Inferior parietal cortex (tissue), 1 donor: ENCODE data around the gene RSKR.
"Not testable (repeated sequence)": the region's sequence is repeated elsewhere in the genome, so short reads cannot be mapped to it uniquely, and the experiment has no call there.

Source experiments
- DNase-seq: peaks from one replicate; pipeline ENCODE4 v3.0.0-alpha.2; 2016; ENCODE audit errors: extremely low spot score

Gene RSKR

DNA sequence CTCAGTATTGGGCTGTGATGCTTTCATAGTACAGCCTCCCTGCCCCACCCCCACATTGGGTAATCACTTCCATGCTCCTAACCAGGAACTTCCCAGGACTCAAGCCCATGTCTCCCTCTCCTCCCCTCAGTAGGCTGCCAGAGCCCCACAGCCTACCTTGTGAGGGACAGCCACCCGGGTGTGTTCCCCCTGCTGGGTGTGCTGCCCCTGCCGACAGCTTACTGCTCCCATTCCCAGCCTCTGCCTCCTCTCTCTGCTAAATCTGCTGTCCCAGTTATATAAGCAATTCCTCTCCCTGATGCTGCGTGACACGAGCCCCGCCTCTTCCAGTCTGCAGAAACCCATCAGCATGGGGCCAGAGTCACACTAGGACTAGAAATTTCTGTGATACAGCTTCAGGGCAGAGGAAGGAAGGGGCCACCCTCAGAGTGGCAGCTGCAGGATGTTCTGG, at the start of gene RSKR:
RSKR (minus strand) TSS at position 255 of the 451 bp plus-strand sequence; CDS start at position 231, 24 bp downstream.
- DNase-seq: peak; percentile 63

DNA sequence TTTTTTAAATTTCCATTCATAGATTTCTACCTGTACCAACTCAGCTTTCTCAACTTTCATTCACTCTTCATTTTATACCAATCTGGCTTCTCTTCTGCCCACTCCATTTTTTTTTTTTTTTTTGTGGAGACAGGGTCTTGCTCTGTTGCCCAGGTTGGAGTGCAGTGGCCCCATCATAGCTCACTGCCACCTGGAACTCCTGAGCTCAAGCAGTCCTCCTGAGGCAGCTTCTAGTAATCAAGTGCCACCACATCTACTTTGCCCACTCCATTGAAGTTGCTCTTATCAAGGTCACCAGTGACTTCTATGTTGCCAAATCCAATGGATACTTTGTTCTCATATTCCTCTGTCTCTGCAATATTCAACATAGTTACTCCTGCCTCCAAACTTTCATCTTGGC, 49.7 kb upstream of the RSKR start:
- no peak for DNase-seq

- DNase-seq: no peak
Measured at GRCh38 chr17:28662527-28662829, 48.5 kb upstream of the RSKR start.

GRCh38 chr17:28661635-28662526, 47.9 kb upstream of the RSKR start, which contains the start of the genes SDF2 and SUPT6H:
TSS of gene SDF2 (minus strand) at chr17:28661906. CDS start at chr17:28661876, 30 bp downstream.
TSS of gene SUPT6H (plus strand) at chr17:28662205. CDS start at chr17:28673402, 11,197 bp downstream.
- peak; percentile 96 for DNase-seq

DNA sequence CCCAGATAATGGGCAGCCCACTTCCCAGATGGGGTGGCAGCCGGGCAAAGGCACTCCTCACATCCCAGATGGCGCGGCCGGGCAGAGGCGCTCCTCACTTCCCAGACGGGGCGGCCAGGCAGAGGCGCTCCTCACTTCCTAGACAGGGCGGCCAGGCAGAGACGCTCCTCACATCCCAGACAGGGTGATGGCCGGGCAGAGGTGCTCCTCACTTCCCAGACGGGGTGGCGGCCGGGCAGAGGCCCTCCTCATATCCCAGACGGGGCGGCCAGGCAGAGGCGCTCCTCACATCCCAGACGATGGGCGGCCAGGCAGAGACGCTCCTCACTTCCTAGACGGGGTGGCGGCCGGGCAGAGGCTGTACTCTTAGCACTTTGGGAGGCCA, 45.5 kb upstream of the RSKR start:
- not testable (repeated sequence) for DNase-seq

DNA sequence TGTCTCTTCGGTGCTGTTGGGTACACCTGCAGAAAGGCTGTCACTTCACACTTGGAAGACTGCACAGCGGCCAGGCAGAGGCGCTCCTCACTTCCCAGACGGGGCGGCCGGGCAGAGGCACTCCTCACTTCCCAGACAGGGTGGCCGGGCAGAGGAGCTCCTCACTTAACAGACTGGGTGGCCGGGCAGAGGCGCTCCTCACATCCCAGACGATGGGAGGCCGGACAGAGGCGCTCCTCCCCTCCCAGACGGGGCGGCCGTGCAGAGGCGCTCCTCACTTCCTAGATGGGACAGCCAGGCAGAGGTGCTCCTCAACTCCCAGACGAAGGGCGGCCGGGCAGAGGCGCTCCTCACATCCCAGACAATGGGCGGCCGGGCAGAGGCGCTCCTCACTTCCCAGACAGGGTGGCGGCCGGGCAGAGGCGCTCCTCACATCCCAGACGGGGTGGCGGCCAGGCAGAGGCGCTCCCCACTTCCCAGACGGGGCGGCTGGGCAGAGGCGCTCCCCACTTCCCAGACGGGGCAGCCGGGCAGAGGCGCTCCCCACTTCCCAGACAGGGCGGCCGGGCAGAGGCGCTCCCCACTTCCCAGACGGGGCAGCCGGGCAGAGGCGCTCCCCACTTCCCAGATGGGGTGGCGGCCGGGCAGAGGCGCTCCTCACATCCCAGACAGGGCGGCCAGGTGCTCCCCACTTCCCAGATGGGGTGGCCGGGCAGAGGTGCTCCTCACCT, 44.9 kb upstream of the RSKR start:
- DNase-seq: not testable (repeated sequence)

GRCh38 chr17:28658342-28658741, 44.4 kb upstream of the RSKR start:
- not testable (repeated sequence) for DNase-seq

DNA sequence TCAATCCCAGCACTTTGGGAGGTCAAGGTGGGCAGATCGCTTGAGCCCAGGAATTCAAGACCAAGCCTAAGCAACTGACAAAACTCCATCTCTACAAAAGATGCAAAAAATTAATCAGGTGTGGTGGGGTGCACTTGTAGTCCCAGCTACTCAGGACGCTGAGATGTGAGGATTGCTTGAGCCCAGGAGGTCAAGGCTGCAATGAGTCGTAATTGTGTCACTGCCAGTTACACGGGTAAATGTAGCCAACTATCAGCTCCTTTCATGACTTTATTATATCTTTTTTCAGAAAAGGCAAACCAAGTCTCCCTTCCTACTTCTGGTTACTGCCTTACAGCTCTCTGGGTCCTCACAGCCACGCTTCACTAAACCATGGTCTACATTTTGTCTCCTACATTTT, 43.8 kb upstream of the RSKR start:
- DNase-seq: no peak

- no peak for DNase-seq
Measured at GRCh38 chr17:28655160-28655559, 41.2 kb upstream of the RSKR start.

DNA sequence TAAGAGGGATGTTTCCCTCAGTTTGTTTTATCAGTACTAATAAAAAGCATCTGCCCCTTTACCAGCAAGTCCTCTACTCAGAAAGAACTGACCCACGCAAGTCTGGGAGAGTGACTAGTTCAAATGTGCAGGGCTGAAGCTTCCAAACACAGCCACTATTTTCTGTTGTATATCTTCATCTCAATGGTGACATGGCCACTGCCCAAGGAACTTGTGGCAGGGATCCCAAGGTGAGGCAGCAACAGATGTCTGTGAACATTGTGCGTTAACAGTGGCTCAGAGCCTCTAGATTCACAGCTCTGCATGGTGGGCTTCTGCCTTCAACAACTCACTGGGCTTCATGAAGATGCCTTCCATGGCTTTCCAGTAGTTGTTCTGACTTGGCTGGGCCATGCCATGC, 34.7 kb upstream of the RSKR start:
- DNase-seq: no peak

GRCh38 chr17:28646039-28646754, 32.2 kb upstream of the RSKR start:
- no peak for DNase-seq

GRCh38 chr17:28645576-28645939, 31.6 kb upstream of the RSKR start:
- DNase-seq: no peak

GRCh38 chr17:28644787-28645575, 31.0 kb upstream of the RSKR start, which contains the start of gene BLTP2:
TSS of gene BLTP2 (minus strand) at chr17:28645158. CDS start at chr17:28645056, 102 bp downstream.
- DNase-seq: peak; percentile 94

DNA sequence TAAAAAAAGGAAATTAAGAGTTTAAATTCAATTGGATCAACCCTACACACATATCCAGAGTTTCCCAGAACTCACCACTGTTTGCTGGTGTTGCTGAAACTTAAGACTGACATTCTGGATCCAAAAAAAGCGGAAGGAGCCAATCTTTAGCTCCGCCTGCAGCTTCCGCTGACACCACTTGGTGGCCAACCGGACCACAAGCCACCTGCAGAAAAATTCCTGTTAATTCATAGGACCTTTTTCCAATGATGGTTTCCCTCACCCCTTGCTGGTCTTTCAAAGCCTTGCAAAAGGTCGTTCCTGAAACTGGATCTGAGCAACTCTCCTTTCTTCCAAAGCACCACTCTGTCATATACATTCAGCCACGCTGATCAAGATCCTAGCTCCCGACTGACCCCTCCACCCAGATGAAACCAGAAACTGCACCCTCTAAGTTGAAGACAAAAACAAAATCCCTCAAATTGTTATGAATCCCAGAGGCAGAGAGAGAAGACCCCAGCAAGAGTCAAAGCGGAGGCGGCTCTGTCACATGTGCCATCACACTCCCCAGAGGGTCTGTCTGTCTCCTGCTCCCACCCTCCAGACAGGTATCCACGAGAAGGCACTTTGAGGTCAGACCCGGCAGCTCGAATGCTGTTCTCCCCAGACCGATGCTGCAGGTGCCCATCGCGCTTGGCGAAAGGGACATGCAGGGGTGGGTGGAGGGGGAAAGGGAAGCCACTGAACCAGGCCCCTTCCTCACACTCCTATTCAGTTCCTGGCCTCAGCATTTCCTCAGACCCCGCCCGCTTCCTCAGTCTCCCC, 30.2 kb upstream of the RSKR start:
- no peak for DNase-seq

GRCh38 chr17:28641579-28641978, 27.6 kb upstream of the RSKR start:
- DNase-seq: no peak

- DNase-seq: no peak
Measured at GRCh38 chr17:28635506-28635905, 21.5 kb upstream of the RSKR start.

GRCh38 chr17:28634206-28634865, 20.4 kb upstream of the RSKR start:
- DNase-seq: no peak

GRCh38 chr17:28626818-28627217, 12.8 kb upstream of the RSKR start:
- DNase-seq: no peak

- no peak for DNase-seq
Measured at GRCh38 chr17:28624148-28624547, 10.2 kb upstream of the RSKR start.

DNA sequence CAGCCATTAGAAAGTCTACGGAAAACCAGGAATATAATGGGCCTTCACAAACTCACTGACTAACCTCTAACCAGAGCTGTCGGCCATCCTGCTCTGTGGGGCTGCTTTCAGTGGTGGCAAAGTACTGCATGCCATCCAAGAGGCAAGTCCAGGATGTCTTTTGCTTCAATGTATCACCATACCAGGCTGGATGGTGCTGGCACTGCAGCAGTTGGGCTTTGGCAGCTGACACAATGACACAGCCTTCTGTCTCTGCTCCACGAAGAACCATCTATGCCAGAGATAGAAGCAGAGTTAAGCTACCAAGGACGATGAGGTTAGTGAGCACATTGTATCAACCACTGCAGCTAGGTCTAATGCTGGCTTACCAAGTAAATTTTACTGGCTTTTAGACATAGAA, 9.7 kb upstream of the RSKR start:
- no peak for DNase-seq
